ENCODE data around the gene KCNJ16. TPM values are rescaled to one million over a fixed set of nuclear protein-coding genes. Genes with fewer than 3 reads are reported as not detected.

Gene KCNJ16
- total and polyA plus RNA-seq, 4 donors, result 0.31 to 3.3 (median 0.67) TPM

GRCh38 chr17:70181376-70181775 is 106.4 kb downstream of the KCNJ16 start:
- H3K9me3 ChIP-seq (ENCODE audit: control insufficient read depth in 4 of 4, low read length in 3 of 4), result no peaks in the 10 kb centered on the region
- DNase-seq (ENCODE audit: low spot score), result no peak
- H3K36me3 ChIP-seq (ENCODE audit: control insufficient read depth in 4 of 4, insufficient read depth in 3 of 4, low read depth in 1 of 4, low read length in 3 of 4), result no peaks in the 10 kb centered on the region
- TF ChIP-seq TAF1 (conservative IDR thresholded peaks at IDR 0.05), result no peak
- no peak for TF ChIP-seq SP1 (IDR thresholded peaks at IDR 0.05)
- no peak overlapping the region for H3K4me3 ChIP-seq (ENCODE audit: low read depth in 1 of 3, low read length in 3 of 3)
- no peak overlapping the region for H3K9ac ChIP-seq (ENCODE audit: low read depth in 1 of 2, low read length in 2 of 2)
- H3K4me1 ChIP-seq (ENCODE audit: control insufficient read depth in 4 of 4, insufficient read depth in 4 of 4, low read length in 3 of 4), result no peaks in the 10 kb centered on the region
- no peak overlapping the region for H3K27ac ChIP-seq (ENCODE audit: low read depth in 1 of 2, low read length in 2 of 2)
- peaks cover 0 to 7% (median 0%) of the 10 kb centered on the region in 4 donors for H3K27me3 ChIP-seq (ENCODE audit: control insufficient read depth in 4 of 4, insufficient read depth in 4 of 4, low read length in 3 of 4)
- WGBS, result 75% methylated on average over 5 of the region's 5 CpGs

DNA sequence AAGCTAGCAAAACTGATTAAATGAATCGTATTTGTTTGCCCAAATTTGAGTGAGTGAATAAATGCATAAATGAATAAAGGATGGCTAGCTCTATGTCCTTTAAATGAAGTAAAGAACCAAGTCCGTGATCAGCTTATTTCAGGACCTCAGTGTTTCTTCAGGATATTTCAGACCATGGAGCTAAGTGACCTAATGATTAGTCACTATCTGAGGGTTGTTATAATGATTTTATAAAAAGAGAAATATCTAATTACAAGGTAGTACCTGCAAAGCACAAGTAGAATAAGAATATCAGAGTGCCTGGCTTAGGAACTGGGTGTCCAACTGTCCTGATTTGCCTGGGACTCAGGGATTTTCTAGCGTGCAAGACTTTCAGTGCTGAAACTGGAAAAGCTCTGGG is 106.8 kb downstream of the KCNJ16 start:
- 74% methylated on average over 3 of the region's 3 CpGs for WGBS
- Histone ChIP-seq H3K36me3 (ENCODE audit: control insufficient read depth in 4 of 4, insufficient read depth in 3 of 4, low read depth in 1 of 4, low read length in 3 of 4) (no peaks in the 10 kb centered on the region), H3K4me1 (ENCODE audit: control insufficient read depth in 4 of 4, insufficient read depth in 4 of 4, low read length in 3 of 4) (no peaks in the 10 kb centered on the region), H3K4me3 (ENCODE audit: low read depth in 1 of 3, low read length in 3 of 3) (no peak overlapping the region), H3K27ac (ENCODE audit: low read depth in 1 of 2, low read length in 2 of 2) (no peak overlapping the region), H3K27me3 (ENCODE audit: control insufficient read depth in 4 of 4, insufficient read depth in 4 of 4, low read length in 3 of 4) (peaks cover 0 to 7% (median 0%) of the 10 kb centered on the region in 4 donors), H3K9ac (ENCODE audit: low read depth in 1 of 2, low read length in 2 of 2) (no peak overlapping the region), H3K9me3 (ENCODE audit: control insufficient read depth in 4 of 4, low read length in 3 of 4) (no peaks in the 10 kb centered on the region)
- TF ChIP-seq NR2F2 (IDR thresholded peaks at IDR 0.05) (no peak), ZBTB33 (IDR thresholded peaks at IDR 0.05) (no peak), HNF4A (conservative IDR thresholded peaks at IDR 0.05) (no peak), JUND (IDR thresholded peaks at IDR 0.05) (no peak), RAD21 (IDR thresholded peaks at IDR 0.05) (no peak), GABPA (IDR thresholded peaks at IDR 0.05 in 1 of 2, conservative IDR thresholded peaks at IDR 0.05 in 1 of 2) (no peak), FOXA2 (IDR thresholded peaks at IDR 0.05) (no peak), MAX (IDR thresholded peaks at IDR 0.05) (no peak), FOXA1 (IDR thresholded peaks at IDR 0.05) (no peak), YY1 (IDR thresholded peaks at IDR 0.05) (no peak)
- TF ChIP-seq, protein P1, sequence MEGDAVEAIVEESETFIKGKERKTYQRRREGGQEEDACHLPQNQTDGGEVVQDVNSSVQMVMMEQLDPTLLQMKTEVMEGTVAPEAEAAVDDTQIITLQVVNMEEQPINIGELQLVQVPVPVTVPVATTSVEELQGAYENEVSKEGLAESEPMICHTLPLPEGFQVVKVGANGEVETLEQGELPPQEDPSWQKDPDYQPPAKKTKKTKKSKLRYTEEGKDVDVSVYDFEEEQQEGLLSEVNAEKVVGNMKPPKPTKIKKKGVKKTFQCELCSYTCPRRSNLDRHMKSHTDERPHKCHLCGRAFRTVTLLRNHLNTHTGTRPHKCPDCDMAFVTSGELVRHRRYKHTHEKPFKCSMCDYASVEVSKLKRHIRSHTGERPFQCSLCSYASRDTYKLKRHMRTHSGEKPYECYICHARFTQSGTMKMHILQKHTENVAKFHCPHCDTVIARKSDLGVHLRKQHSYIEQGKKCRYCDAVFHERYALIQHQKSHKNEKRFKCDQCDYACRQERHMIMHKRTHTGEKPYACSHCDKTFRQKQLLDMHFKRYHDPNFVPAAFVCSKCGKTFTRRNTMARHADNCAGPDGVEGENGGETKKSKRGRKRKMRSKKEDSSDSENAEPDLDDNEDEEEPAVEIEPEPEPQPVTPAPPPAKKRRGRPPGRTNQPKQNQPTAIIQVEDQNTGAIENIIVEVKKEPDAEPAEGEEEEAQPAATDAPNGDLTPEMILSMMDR (IDR thresholded peaks at IDR 0.05; ENCODE audit: low read depth, low read length, missing input control), result no peak
- no peak for DNase-seq (ENCODE audit: low spot score)

DNA sequence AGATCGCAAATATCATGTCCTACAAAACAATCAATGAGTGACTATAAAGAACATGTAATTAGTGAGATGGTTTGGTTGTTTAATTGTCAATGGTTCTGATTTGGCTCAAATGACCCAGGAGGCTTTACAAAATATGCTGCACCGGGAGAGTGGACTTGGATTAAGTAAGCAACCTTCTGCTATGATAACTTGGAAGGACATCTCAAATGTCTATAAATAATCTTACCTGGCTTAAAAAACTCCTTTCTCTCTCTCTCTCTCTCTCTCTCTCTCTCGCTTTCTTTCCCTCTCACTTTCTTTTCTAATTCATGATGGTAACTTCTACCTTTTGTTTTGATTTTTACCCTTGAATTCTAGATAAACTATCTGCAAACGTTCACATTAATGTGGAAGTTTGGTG is 108.5 kb downstream of the KCNJ16 start:
- TF ChIP-seq, protein P1 (IDR thresholded peaks at IDR 0.05; ENCODE audit: low read depth, low read length, missing input control), result no peak
- H3K9ac ChIP-seq (ENCODE audit: low read depth in 1 of 2, low read length in 2 of 2), result no peak overlapping the region
- H3K36me3 ChIP-seq (ENCODE audit: control insufficient read depth in 4 of 4, insufficient read depth in 3 of 4, low read depth in 1 of 4, low read length in 3 of 4), result no peaks in the 10 kb centered on the region
- H3K27ac ChIP-seq (ENCODE audit: low read depth in 1 of 2, low read length in 2 of 2), result no peak overlapping the region
- no peak for DNase-seq (ENCODE audit: low spot score)
- H3K9me3 ChIP-seq (ENCODE audit: control insufficient read depth in 4 of 4, low read length in 3 of 4), result no peaks in the 10 kb centered on the region
- WGBS, result 63% methylated on average over 4 of the region's 4 CpGs
- H3K4me1 ChIP-seq (ENCODE audit: control insufficient read depth in 4 of 4, insufficient read depth in 4 of 4, low read length in 3 of 4), result no peaks in the 10 kb centered on the region
- H3K4me3 ChIP-seq (ENCODE audit: low read depth in 1 of 3, low read length in 3 of 3), result no peak overlapping the region
- peaks cover 0 to 2% (median 0%) of the 10 kb centered on the region in 4 donors for H3K27me3 ChIP-seq (ENCODE audit: control insufficient read depth in 4 of 4, insufficient read depth in 4 of 4, low read length in 3 of 4)
